ENCODE measurements around the gene PNMA1. TPM values are rescaled to one million over a fixed set of nuclear protein-coding genes. Genes with fewer than 3 reads are reported as not detected.

The PNMA1 gene
- total and polyA plus RNA-seq, 2 of the 13 experiments (the other 11 are each of a cell fraction or from before 2014, with no cell fraction given), result 7.0 to 8.3 TPM

GRCh38 chr14:73753887-73754795, 40.0 kb upstream of the PNMA1 start (continued):
- TF ChIP-seq ZNF710 (CRISPR knock-in tag; IDR thresholded peaks at IDR 0.05; ENCODE audit: borderline replicate concordance) (no peak), NBN (conservative IDR thresholded peaks at IDR 0.05) (no peak), GTF3A (CRISPR knock-in tag; conservative IDR thresholded peaks at IDR 0.05) (no peak), MTA3 (CRISPR knock-in tag; IDR thresholded peaks at IDR 0.05) (no peak)

GRCh38 chr14:73753124-73753886, 39.1 kb upstream of the PNMA1 start:
- H3K27ac ChIP-seq (ENCODE audit: extremely low read length, insufficient read depth, low read length), result peak overlapping the region; percentile 84
- FAIRE-seq (peak; percentile 95), DNase-seq (ENCODE audit: low spot score) (peak; percentile 84), ATAC-seq (peak; percentile 91)
- peaks cover 99% of the 10 kb centered on the region for H3K4me1 ChIP-seq (ENCODE audit: insufficient read depth, low read length)
- ChIA-PET CTCF (ENCODE audit: low intra/inter-chr PET ratio, low total read pairs) (no interaction called here), POLR2A (interaction anchor here (0.7 to 4.0 kb wide), 13 partner anchors 9 to 133 kb away, joined by 3 to 59 read pairs (median 4); partner anchors contain the start of genes PTGR2 and ZNF410)
- H3K9me3 ChIP-seq (ENCODE audit: low read length), result no peaks in the 10 kb centered on the region
- H3K36me3 ChIP-seq (replicated peaks in 1 of 2; ENCODE audit: control insufficient read depth in 1 of 2, insufficient read depth in 2 of 2, low read length in 2 of 2), result no peaks in the 10 kb centered on the region; a peak in 3 of 5 replicates
- H3K9ac ChIP-seq (ENCODE audit: insufficient read depth, low read depth, low read length), result peak overlapping the region; percentile 54
- H2AFZ ChIP-seq (ENCODE audit: low read length), result no peak overlapping the region
- peaks cover 67% of the 10 kb centered on the region for H4K20me1 ChIP-seq (ENCODE audit: insufficient read depth, low read length)
- WGBS (ENCODE audit: low lambda C conversion rate), result 0% methylated on average over 2 of the region's 9 CpGs
- intact Hi-C loops (cut with micrococcal nuclease; ENCODE audit: unreplicated experiment) (loop anchor here (2.0 kb wide), 1 partner anchor 71 kb away; no protein-coding TSS in a partner anchor), in situ Hi-C loops (cut with HindIII; ENCODE audit: extremely low pct_ligation_motif_present, low pct_unique_long_range_greater_than_20kb) (loop anchor here (10.0 kb wide), 1 partner anchor 71 kb away; no protein-coding TSS in a partner anchor)
- no peaks in the 10 kb centered on the region for H3K27me3 ChIP-seq (ENCODE audit: control insufficient read depth in 1 of 2, insufficient read depth in 2 of 2, low read length in 2 of 2)
- BruUV-seq (replicated peaks), result no TSS peak
- peak overlapping the region; percentile 18 to 65 (median 43) for H3K4me3 ChIP-seq (replicated peaks in 1 of 3; ENCODE audit: insufficient read depth in 1 of 3, low read depth in 2 of 3, low read length in 3 of 3)
- peaks cover 98% of the 10 kb centered on the region for H3K79me2 ChIP-seq (ENCODE audit: insufficient read depth, low read length)
- peak overlapping the region; percentile 94 for H3K4me2 ChIP-seq (ENCODE audit: low read depth, low read length)
- TF ChIP-seq TFDP1 (CRISPR knock-in tag; IDR thresholded peaks at IDR 0.05; ENCODE audit: borderline replicate concordance) (peak; percentile 43; the same call in 1 of the 2 replicates), GABPB1 (CRISPR knock-in tag; IDR thresholded peaks at IDR 0.05) (peak; percentile 66), POLR2G (IDR thresholded peaks at IDR 0.05; ENCODE audit: low read depth, low read length) (peak; percentile 44; the same call in 1 of the 2 replicates), HNF4A (CRISPR knock-in tag; IDR thresholded peaks at IDR 0.05) (peak; percentile 94), ZBTB34 (CRISPR knock-in tag; IDR thresholded peaks at IDR 0.05) (peak; percentile 89), ZNF574 (CRISPR knock-in tag; IDR thresholded peaks at IDR 0.05) (peak; percentile 58), POGZ (CRISPR knock-in tag; IDR thresholded peaks at IDR 0.05) (0 out of 2 replicates have a peak, but pooled peaks have one; percentile 20), PTBP1 (IDR thresholded peaks at IDR 0.05; ENCODE audit: low read depth, low read length, poor library complexity, severe bottlenecking) (no peak)

All from HepG2 (cell line).